Measurements from ENCODE around the gene VANGL2. TPM values are rescaled to one million over a fixed set of nuclear protein-coding genes. Genes with fewer than 3 reads are reported as not detected.

VANGL2 gene
- total and polyA plus RNA-seq, 8 donors = 0.45 to 7.4 (median 2.8) TPM

DNA sequence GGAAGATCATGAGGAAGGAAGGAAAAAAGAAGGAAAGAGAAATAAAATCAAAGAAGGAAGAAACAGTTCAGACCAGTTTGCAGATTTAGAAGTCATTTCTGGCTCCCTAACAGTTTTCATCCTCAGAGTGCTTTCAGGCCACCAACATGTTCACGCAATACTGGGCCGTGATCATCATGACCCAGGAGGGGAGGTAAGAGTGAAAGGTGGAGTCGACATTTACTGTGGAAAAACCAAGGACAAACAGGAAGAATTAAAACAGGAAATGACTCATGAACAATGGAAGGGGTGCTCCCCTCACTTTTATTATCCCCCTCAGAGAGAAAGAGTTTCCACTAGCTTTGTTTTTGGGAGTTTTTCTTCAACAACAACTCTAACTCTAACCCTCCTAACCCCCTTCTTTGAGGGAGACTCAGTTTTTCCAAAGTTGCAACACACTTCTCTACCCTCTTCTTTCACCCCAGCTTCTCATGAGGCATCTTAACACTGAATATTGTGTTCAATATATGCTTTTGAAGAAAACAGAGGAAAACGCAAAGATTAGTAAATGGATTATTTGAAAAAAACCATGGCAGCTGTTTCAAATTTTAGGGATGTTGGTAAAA, 60.4 kb downstream of the VANGL2 start:
- DNase-seq = peak in 1 of 2 donors; percentile 9
- H3K27ac ChIP-seq = no peak overlapping the region
- no peaks in the 10 kb centered on the region for H3K36me3 ChIP-seq
- no peaks in the 10 kb centered on the region for H3K4me1 ChIP-seq
- intact Hi-C loops (cut with DNase I; ENCODE audit: low total_unique reads) = no loop called here
- WGBS, 5 donors = 51 to 75% (median 71%) methylated on average over 4 of the region's 4 CpGs
- TF ChIP-seq, protein P1, sequence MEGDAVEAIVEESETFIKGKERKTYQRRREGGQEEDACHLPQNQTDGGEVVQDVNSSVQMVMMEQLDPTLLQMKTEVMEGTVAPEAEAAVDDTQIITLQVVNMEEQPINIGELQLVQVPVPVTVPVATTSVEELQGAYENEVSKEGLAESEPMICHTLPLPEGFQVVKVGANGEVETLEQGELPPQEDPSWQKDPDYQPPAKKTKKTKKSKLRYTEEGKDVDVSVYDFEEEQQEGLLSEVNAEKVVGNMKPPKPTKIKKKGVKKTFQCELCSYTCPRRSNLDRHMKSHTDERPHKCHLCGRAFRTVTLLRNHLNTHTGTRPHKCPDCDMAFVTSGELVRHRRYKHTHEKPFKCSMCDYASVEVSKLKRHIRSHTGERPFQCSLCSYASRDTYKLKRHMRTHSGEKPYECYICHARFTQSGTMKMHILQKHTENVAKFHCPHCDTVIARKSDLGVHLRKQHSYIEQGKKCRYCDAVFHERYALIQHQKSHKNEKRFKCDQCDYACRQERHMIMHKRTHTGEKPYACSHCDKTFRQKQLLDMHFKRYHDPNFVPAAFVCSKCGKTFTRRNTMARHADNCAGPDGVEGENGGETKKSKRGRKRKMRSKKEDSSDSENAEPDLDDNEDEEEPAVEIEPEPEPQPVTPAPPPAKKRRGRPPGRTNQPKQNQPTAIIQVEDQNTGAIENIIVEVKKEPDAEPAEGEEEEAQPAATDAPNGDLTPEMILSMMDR (IDR thresholded peaks at IDR 0.05) = no peak
- TF ChIP-seq EP300 (IDR thresholded peaks at IDR 0.05) (no peak), POLR2A (IDR thresholded peaks at IDR 0.05) (no peak), POLR2AphosphoS5 (IDR thresholded peaks at IDR 0.05) (no peak)
- H3K4me3 ChIP-seq = no peak overlapping the region
- H3K27me3 ChIP-seq = no peaks in the 10 kb centered on the region
- H3K9me3 ChIP-seq = no peaks in the 10 kb centered on the region

- Histone ChIP-seq H3K27ac (no peak overlapping the region), H3K4me3 (no peak overlapping the region), H3K4me1 (no peaks in the 10 kb centered on the region), H3K9me3 (no peaks in the 10 kb centered on the region), H3K27me3 (no peaks in the 10 kb centered on the region), H3K36me3 (no peaks in the 10 kb centered on the region)
- DNase-seq = no peak
- TF ChIP-seq POLR2A (IDR thresholded peaks at IDR 0.05) (no peak), POLR2AphosphoS5 (IDR thresholded peaks at IDR 0.05) (no peak), EP300 (IDR thresholded peaks at IDR 0.05) (no peak)
- TF ChIP-seq, protein P1 (IDR thresholded peaks at IDR 0.05) = no peak
- intact Hi-C loops (cut with DNase I; ENCODE audit: low total_unique reads) = no loop called here
- 93 to 96% (median 94%) methylated on average over 6 of the region's 6 CpGs for WGBS, 5 donors
These were observed 64.8 kb downstream of the VANGL2 start for GRCh38 chr1:160465123-160465522.

DNA sequence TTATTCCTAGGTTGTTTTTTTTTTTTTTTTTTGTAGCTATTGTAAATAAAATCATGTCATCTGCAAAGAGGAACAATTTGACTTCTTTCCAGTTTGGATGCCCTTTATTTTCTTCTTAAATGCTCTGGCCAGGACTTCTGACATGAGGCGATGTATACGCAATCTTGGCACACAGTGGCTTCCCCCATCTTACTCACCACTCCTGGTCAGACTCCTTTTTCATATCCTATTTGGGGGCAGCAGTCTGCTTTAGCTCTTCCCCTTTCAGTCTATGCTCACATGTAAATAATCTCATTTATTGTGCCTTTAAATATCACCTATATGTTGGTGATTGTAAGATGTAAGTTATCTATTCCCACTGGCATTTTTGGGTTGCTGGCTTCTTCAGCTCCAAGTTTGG, 66.6 kb downstream of the VANGL2 start:
- Histone ChIP-seq H3K9me3 (no peaks in the 10 kb centered on the region), H3K4me1 (no peaks in the 10 kb centered on the region), H3K27ac (no peak overlapping the region), H3K4me3 (no peak overlapping the region), H3K36me3 (no peaks in the 10 kb centered on the region), H3K27me3 (no peaks in the 10 kb centered on the region)
- intact Hi-C loops (cut with DNase I; ENCODE audit: low total_unique reads) = no loop called here
- TF ChIP-seq, protein P1 (IDR thresholded peaks at IDR 0.05) = no peak
- TF ChIP-seq EP300 (IDR thresholded peaks at IDR 0.05) = no peak
- no peak for TF ChIP-seq POLR2AphosphoS5 (IDR thresholded peaks at IDR 0.05)
- TF ChIP-seq POLR2A (IDR thresholded peaks at IDR 0.05) = no peak
- 88 to 98% (median 92%) methylated on average over 2 of the region's 2 CpGs for WGBS, 5 donors
- DNase-seq = no peak

- Histone ChIP-seq H3K9me3 (no peaks in the 10 kb centered on the region), H3K4me3 (no peak overlapping the region), H3K36me3 (no peaks in the 10 kb centered on the region), H3K27me3 (no peaks in the 10 kb centered on the region), H3K27ac (no peak overlapping the region), H3K4me1 (no peaks in the 10 kb centered on the region)
- intact Hi-C loops (cut with DNase I; ENCODE audit: low total_unique reads) = no loop called here
- TF ChIP-seq POLR2A (IDR thresholded peaks at IDR 0.05) (no peak), EP300 (IDR thresholded peaks at IDR 0.05) (no peak), POLR2AphosphoS5 (IDR thresholded peaks at IDR 0.05) (no peak)
- TF ChIP-seq, protein P1 (IDR thresholded peaks at IDR 0.05) = no peak
- DNase-seq = no peak
These were observed 67.2 kb downstream of the VANGL2 start for GRCh38 chr1:160467576-160467975.
